HG02870 (cell line): ENCODE results near the gene UPK1B.

Experiments
- ATAC-seq: cut with Tn5 transposase; IDR thresholded peaks from one replicate; pipeline ENCODE4 v1.9.1; 2021; ENCODE audit warnings: mild to moderate bottlenecking, moderate library complexity; ENCODE audit not compliant: unreplicated experiment

The UPK1B gene

GRCh38 chr3:119175872-119176756 lies 2.7 kb downstream of the UPK1B start:
- ATAC-seq = no peak

- ATAC-seq = no peak
Measured at GRCh38 chr3:119176778-119177177, 3.4 kb downstream of the UPK1B start.

- no peak for ATAC-seq
Measured at GRCh38 chr3:119177321-119177720, 3.9 kb downstream of the UPK1B start.

GRCh38 chr3:119181765-119182164 lies 8.4 kb downstream of the UPK1B start:
- no peak for ATAC-seq

- no peak for ATAC-seq
Measured at GRCh38 chr3:119184111-119184510, 10.7 kb downstream of the UPK1B start.

GRCh38 chr3:119184796-119185570 lies 11.6 kb downstream of the UPK1B start:
- no peak for ATAC-seq

GRCh38 chr3:119187266-119187665 lies 13.9 kb downstream of the UPK1B start:
- no peak for ATAC-seq

- ATAC-seq = no peak
Measured at GRCh38 chr3:119191800-119192199, 18.4 kb downstream of the UPK1B start.

- no peak for ATAC-seq
Measured at GRCh38 chr3:119194237-119195150, 21.1 kb downstream of the UPK1B start.

GRCh38 chr3:119195151-119195476 lies 21.7 kb downstream of the UPK1B start:
- ATAC-seq = no peak

- no peak for ATAC-seq
Measured at GRCh38 chr3:119195911-119196310, 22.5 kb downstream of the UPK1B start.

- ATAC-seq = no peak
Measured at GRCh38 chr3:119205209-119205608, 31.8 kb downstream of the UPK1B start.

GRCh38 chr3:119205685-119206084 lies 32.3 kb downstream of the UPK1B start:
- no peak for ATAC-seq

GRCh38 chr3:119206611-119207511 lies 33.5 kb downstream of the UPK1B start:
- ATAC-seq = peak; percentile 44

- peak; percentile 32 for ATAC-seq
Measured at GRCh38 chr3:119207512-119207875, 34.1 kb downstream of the UPK1B start.

GRCh38 chr3:119211193-119211592 lies 37.8 kb downstream of the UPK1B start:
- ATAC-seq = no peak

- ATAC-seq = no peak
Measured at GRCh38 chr3:119211803-119212202, 38.4 kb downstream of the UPK1B start.

- peak; percentile 95 for ATAC-seq
Measured at GRCh38 chr3:119219069-119219468, 45.7 kb downstream of the UPK1B start.

- ATAC-seq = no peak
Measured at GRCh38 chr3:119220198-119220597, 46.8 kb downstream of the UPK1B start.
